Ecto neural progenitor cell (in vitro differentiated cells): Measurements from ENCODE around the gene LRRC8B.
"Not testable (repeated sequence)": the region's sequence is repeated elsewhere in the genome, so short reads cannot be mapped to it uniquely, and the experiment has no call there.

Experiments
- DNase-seq: peaks from one replicate; pipeline ENCODE4 v3.0.0-alpha.2; 2018; ENCODE audit warnings: low spot score

LRRC8B gene

GRCh38 chr1:89584781-89585180 is 60.2 kb downstream of the LRRC8B start:
- no peak for DNase-seq

- no peak for DNase-seq
Measured at GRCh38 chr1:89587729-89588161, 63.1 kb downstream of the LRRC8B start.

- no peak for DNase-seq
Measured at GRCh38 chr1:89588480-89588879, 63.9 kb downstream of the LRRC8B start.

GRCh38 chr1:89589515-89589914 is 64.9 kb downstream of the LRRC8B start:
- no peak for DNase-seq

- no peak for DNase-seq
Measured at GRCh38 chr1:89590341-89591080, 65.9 kb downstream of the LRRC8B start.

GRCh38 chr1:89592861-89593302 is 68.3 kb downstream of the LRRC8B start:
- not testable (repeated sequence) for DNase-seq

- no peak for DNase-seq
Measured at GRCh38 chr1:89594096-89594740, 69.6 kb downstream of the LRRC8B start.

- no peak for DNase-seq
Measured at GRCh38 chr1:89596698-89597097, 72.1 kb downstream of the LRRC8B start.

GRCh38 chr1:89598450-89599331 is 74.1 kb downstream of the LRRC8B start:
- no peak for DNase-seq

- no peak for DNase-seq
Measured at GRCh38 chr1:89599332-89599630, 74.7 kb downstream of the LRRC8B start.

- no peak for DNase-seq
Measured at GRCh38 chr1:89600451-89601224, 76.0 kb downstream of the LRRC8B start.

GRCh38 chr1:89602871-89603404 is 78.3 kb downstream of the LRRC8B start:
- DNase-seq, result no peak

- no peak for DNase-seq
Measured at GRCh38 chr1:89603651-89604413, 79.2 kb downstream of the LRRC8B start.

GRCh38 chr1:89604414-89604735 is 79.7 kb downstream of the LRRC8B start:
- DNase-seq, result no peak

- no peak for DNase-seq
Measured at GRCh38 chr1:89605692-89606091, 81.1 kb downstream of the LRRC8B start.

- no peak for DNase-seq
Measured at GRCh38 chr1:89606227-89606980, 81.8 kb downstream of the LRRC8B start.

GRCh38 chr1:89607156-89607555 is 82.5 kb downstream of the LRRC8B start:
- DNase-seq, result no peak

GRCh38 chr1:89607586-89608318 is 83.1 kb downstream of the LRRC8B start:
- no peak for DNase-seq

- DNase-seq, result no peak
Measured at GRCh38 chr1:89608319-89608983, 83.8 kb downstream of the LRRC8B start.
